GM13977 (cell line): Measurements from ENCODE around the gene DNAJB2.

ENCODE experiments used
- DNase-seq: peaks from one replicate; pipeline ENCODE4 v3.0.0; 2012; ENCODE audit warnings: low spot score
- in situ Hi-C: fragments of 300-500 bp; cut with MboI; formaldehyde crosslinking; loops from one replicate; pipeline ENCODE4 v1.12.0; 2022; ENCODE audit warnings: low sequenced_read_pairs, low pct_unique_long_range_greater_than_20kb, mixed read lengths, inconsistent platforms; ENCODE audit not compliant: unreplicated experiment
- TF ChIP-seq, protein P1 (sequence below): IDR thresholded peaks from 2 replicates; pipeline ENCODE4 v1.5.1; 2012; ENCODE audit warnings: mild to moderate bottlenecking, control low read depth; ENCODE audit not compliant: insufficient read depth; ENCODE audit errors: extremely low read depth, missing control alignments

The DNAJB2 gene

DNA sequence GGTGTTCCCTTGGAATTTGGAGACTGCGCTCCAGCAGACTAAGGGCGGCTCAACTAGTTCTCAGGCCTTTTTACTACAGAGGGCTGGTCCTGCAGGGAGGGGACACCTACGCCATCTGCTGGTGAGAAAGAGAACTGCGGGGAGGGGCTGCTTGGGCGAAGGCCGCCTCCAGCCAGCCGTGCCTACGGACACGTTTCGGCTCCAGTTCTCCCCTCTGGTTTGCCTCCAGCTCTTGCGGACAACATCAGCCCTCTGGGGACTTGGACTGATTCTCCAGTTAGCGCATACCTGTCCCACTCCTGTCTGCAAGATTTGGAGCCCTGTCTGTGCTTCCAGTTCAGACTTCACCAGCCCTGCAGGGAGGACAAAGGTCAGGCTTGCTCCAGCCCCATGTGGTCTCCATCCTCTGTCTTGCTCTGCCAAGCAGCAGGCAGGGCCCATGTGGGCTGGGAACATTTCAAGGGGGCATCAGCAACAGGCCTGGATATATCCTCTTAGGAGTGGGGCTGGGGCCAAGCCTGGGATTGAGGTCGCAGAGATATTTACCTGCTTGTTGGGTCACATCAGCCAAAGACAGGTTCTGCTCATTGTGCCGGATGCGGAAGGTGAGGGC lies 19.7 kb downstream of the DNAJB2 start:
- DNase-seq: peak; percentile 95
- TF ChIP-seq, protein P1, sequence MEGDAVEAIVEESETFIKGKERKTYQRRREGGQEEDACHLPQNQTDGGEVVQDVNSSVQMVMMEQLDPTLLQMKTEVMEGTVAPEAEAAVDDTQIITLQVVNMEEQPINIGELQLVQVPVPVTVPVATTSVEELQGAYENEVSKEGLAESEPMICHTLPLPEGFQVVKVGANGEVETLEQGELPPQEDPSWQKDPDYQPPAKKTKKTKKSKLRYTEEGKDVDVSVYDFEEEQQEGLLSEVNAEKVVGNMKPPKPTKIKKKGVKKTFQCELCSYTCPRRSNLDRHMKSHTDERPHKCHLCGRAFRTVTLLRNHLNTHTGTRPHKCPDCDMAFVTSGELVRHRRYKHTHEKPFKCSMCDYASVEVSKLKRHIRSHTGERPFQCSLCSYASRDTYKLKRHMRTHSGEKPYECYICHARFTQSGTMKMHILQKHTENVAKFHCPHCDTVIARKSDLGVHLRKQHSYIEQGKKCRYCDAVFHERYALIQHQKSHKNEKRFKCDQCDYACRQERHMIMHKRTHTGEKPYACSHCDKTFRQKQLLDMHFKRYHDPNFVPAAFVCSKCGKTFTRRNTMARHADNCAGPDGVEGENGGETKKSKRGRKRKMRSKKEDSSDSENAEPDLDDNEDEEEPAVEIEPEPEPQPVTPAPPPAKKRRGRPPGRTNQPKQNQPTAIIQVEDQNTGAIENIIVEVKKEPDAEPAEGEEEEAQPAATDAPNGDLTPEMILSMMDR: peak; percentile 97
- in situ Hi-C loops: loop anchor here (10.0 kb wide), 1 partner anchor 124 kb away; the partner anchor contains the start of genes CNPPD1, RETREG2 and SLC23A3

DNA sequence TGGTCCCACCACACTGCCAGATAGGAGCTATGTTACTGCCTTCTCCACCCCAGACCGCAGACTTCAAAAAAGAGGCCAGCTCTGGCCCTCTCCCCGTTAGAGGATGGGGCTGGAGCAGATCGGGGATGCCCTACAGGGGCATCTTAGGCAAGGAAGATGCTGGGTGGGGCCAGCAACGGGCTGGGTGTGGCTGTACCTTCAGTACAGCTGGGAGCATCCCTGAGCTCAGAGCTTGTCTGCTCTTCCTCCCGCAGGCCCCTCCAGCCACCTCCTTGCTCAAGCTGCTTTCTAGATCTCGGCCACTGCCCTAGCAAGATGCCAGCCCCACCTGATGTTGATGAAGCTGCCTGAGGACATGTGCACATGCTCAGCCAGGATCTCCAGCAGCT lies 20.2 kb downstream of the DNAJB2 start:
- DNase-seq: no peak
- in situ Hi-C loops: loop anchor here (10.0 kb wide), 1 partner anchor 125 kb away; the partner anchor contains the start of genes CNPPD1, RETREG2 and SLC23A3
- TF ChIP-seq, protein P1: no peak

DNA sequence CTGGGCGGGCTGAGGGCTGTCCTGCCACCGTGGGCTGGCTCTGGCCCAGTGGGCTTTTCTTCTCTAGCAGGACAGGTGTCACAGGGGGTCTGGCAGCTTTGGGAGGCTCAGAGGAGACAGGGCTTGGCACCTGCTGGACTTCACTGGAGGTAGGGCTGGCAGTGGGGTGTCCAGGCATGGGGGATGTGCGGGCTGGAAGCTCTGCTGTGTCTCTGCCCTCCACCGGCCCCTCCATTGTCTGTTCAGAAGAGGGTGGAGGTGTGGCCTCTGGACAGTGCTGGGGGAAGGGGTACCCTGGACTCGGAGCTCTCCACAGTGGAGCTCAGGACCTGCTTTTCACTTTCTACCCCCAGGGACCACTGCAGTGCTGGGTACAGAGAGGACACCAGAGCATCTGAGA lies 20.9 kb downstream of the DNAJB2 start:
- TF ChIP-seq, protein P1: no peak
- no peak for DNase-seq
- in situ Hi-C loops: no loop called here

DNA sequence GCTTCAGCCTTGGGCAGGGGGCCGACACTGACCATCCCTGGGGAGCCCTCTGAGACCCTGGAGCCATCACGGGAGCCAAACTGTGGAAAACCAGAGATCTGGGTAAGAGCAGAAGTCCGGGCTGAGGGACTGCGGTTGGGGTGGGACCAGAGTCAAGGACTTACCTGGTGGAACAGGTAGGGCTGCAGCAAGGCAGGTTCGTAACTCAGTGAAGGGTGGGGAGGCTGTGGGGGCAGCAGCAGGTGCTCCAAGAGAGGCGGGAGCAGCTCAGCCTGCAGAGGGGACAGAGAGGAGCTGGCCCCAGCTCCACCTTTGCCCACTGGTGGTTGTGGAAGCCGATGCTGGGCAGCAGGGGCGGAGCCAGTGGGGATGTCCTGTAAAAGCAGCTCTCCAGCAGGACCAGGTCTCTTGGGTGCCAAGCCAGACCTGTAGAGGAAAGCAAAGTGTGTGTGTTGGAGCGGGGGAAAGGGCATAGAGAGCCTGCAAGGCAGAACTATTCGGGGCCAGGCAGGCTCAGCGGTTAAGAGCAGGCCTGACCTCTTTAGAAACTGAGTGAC lies 23.3 kb downstream of the DNAJB2 start:
- no peak for DNase-seq
- TF ChIP-seq, protein P1: no peak
- in situ Hi-C loops: no loop called here

DNA sequence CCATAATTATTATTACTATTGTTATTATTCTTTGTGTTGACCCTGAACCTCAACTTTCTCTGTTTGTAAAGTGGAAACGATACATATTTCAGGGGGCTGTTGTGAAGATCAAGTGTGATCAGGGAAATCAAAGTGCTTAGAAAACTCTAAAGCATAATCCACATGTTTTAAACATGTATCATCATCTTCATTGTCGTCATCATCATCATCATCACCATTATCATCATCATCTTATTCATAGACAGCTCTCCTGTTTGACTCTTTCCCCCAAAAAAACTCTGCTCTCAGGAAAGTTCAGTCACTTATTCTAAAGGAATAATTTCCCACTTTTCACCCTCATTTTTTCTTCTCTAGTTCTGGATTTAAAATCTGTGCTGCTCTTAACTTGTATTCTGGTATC lies 25.1 kb downstream of the DNAJB2 start:
- in situ Hi-C loops: no loop called here
- TF ChIP-seq, protein P1: no peak
- no peak for DNase-seq

DNA sequence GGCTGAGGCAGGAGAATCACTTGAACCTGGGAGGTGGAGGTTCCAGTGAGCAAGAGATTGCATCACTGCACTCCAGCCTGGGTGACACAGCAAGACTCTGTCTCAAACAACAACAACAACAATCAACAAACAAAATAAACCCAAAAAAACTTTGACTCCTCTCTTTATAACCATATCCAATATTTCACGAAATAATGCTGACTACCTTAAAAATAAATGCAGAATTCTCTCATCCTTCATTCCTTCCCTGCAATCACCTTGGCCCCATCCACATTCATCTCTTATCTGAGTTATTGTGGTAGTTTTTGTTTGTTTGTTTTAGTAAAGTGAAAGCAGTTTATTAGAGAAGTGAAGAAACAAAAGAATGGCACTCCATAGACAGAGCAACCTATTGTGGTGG lies 26.9 kb downstream of the DNAJB2 start:
- DNase-seq: no peak
- TF ChIP-seq, protein P1: no peak
- in situ Hi-C loops: no loop called here
